Right lobe of liver (tissue), 6 donors: ENCODE data around the gene PIP5K1B. TPM values are rescaled to one million over a fixed set of nuclear protein-coding genes. Genes with fewer than 3 reads are reported as not detected.

Experiments used
- ATAC-seq, 4 donors: fragments of 200-7000 bp; cut with Tn5 transposase; one replicate each; pipeline ENCODE4 v1.9.1; 2020; ENCODE audit warnings: mild to moderate bottlenecking in 4 of 4, moderate library complexity in 4 of 4
- DNase-seq, 3 donors: peaks; one replicate each; pipeline ENCODE4 v3.0.0-alpha.2; 2020
- H3K27ac ChIP-seq, 3 donors: fragments of 200-600 bp; one replicate each; pipeline ENCODE4 v1.8.0; 2022
- H3K27me3 ChIP-seq, 2 donors: fragments of 200-600 bp; one replicate each; pipeline ENCODE4 v1.8.0; 2022
- H3K36me3 ChIP-seq, 4 donors: fragments of 200-600 bp; sonication (generic) in 1 of 4; one replicate each; pipeline versions ENCODE4 v1.5.1 to v1.8.0; 2017 to 2022; ENCODE audit warnings: control low read depth in 1 of 4
- H3K4me1 ChIP-seq, 4 donors: fragments of 200-600 bp; sonication (generic) in 1 of 4; one replicate each; pipeline versions ENCODE4 v1.5.1 to v1.8.0; 2017 to 2022; ENCODE audit warnings: control low read depth in 1 of 4
- H3K4me3 ChIP-seq, 3 donors: fragments of 200-600 bp; one replicate each; pipeline ENCODE4 v1.8.0; 2022
- H3K9me3 ChIP-seq, 4 donors: fragments of 200-600 bp; sonication (generic) in 1 of 4; one replicate each; pipeline versions ENCODE4 v1.5.1 to v1.8.0; 2017 to 2022; ENCODE audit warnings: control low read depth in 1 of 4
- CTCF ChIP-seq, 4 donors: fragments of 200-600 bp in 3 of 4; fragments of 450-650 bp in 1 of 4; IDR thresholded peaks; one replicate each; pipeline versions ENCODE4 v1.5.1 to v1.8.0; 2016 to 2022; ENCODE audit warnings: antibody characterized with exemption in 4 of 4, mild to moderate bottlenecking in 2 of 4
- POLR2A ChIP-seq: fragments of 450-650 bp; IDR thresholded peaks from one replicate; pipeline ENCODE4 v1.6.1; 2017; ENCODE audit warnings: antibody characterized with exemption, mild to moderate bottlenecking
- WGBS: methylation state at CpG from one replicate; pipeline ENCODE4 v1.1.6; 2018; ENCODE audit warnings: low coverage, low lambda C conversion rate; ENCODE audit not compliant: insufficient coverage; ENCODE audit errors: missing lambda C conversion rate; 5-methylcytosine and 5-hydroxymethylcytosine counted together
- intact Hi-C, 2 donors: fragments of 100-400 bp; cut with DNase I; formaldehyde crosslinking; loops; one replicate each; pipeline versions ENCODE4 v1.11.2 to v1.14.1; 2022
- small RNA-seq, 2 experiments: library from RNA; depleted of rRNA; stranded (forward); fragments of <200 nt; gene quantifications; one replicate each; pipeline ENCODE3, GENCODE V24; 2016
- total RNA-seq, 6 experiments: library from RNA; depleted of rRNA in 2 of 6; stranded (reverse); fragments of >200 nt in 2 of 6; fragmentation: NEBNext Ultra II Directional in 3 of 6; extraction: Animal tissue kit (Norgen Biotek cat#: 25700) in 3 of 6; gene quantifications; one replicate each; pipeline versions ENCODE4 v1.1.0 to v1.2.4, GENCODE V29; 2016 to 2023
- donor health status: DM: no; HTN: yes; CAD: no.
- donor health status: DM: no; HTN: no; CAD: no.
- donor health status: DM: no; HTN: no; CAD: no.
- donor health status: DM: no; HTN: yes; CAD: no.
- donor health status: DM: no; HTN: yes; CAD: no.

Gene PIP5K1B
- total RNA-seq, 6 experiments from 2014 or later: 0.27 to 0.71 TPM; not detected in 4

- DNase-seq (no peak), ATAC-seq (no peak)
- no peak overlapping the region for H3K4me3 ChIP-seq
- no peaks in the 10 kb centered on the region for H3K27me3 ChIP-seq
- peaks cover 0 to 21% (median under 1%) of the 10 kb centered on the region in 4 donors for H3K36me3 ChIP-seq
- TF ChIP-seq CTCF (IDR thresholded peaks at IDR 0.05) (no peak), POLR2A (no peak)
- H3K4me1 ChIP-seq: no peaks in the 10 kb centered on the region
- WGBS: 83% methylated on average over 3 of the region's 4 CpGs
- no peaks in the 10 kb centered on the region for H3K9me3 ChIP-seq
- H3K27ac ChIP-seq: no peak overlapping the region
- intact Hi-C loops: loop anchor here (10.0 kb wide), 3 partner anchors 68 to 148 kb away; no protein-coding TSS in a partner anchor
Observed at GRCh38 chr9:69056191-69056815, 351.3 kb downstream of the PIP5K1B start.

- no peak overlapping the region for H3K4me3 ChIP-seq
- peaks cover 0 to 21% (median 2%) of the 10 kb centered on the region in 4 donors for H3K36me3 ChIP-seq
- DNase-seq (no peak), ATAC-seq (no peak)
- no peaks in the 10 kb centered on the region for H3K9me3 ChIP-seq
- H3K27me3 ChIP-seq: no peaks in the 10 kb centered on the region
- H3K27ac ChIP-seq: no peak overlapping the region
- no CpG with 5 or more reads among the region's 2 CpGs for WGBS
- TF ChIP-seq POLR2A: no peak
- TF ChIP-seq CTCF (IDR thresholded peaks at IDR 0.05): no peak
- H3K4me1 ChIP-seq: no peaks in the 10 kb centered on the region
- intact Hi-C loops: loop anchor here (10.0 kb wide), 3 partner anchors 67 to 147 kb away; no protein-coding TSS in a partner anchor
Observed at GRCh38 chr9:69058101-69058500, 353.1 kb downstream of the PIP5K1B start.

Small RNA genes within 50 kb of the gene (small RNA-seq; reads per million reads assigned to genes)
- 0 reads per million in 2 experiments for gene RNU6-820P

Other genes with a start within 250 kb of the PIP5K1B start
- gene TMEM252, start 164.4 kb upstream of the PIP5K1B start, total RNA-seq: under 1 TPM in 3 of 6 experiments, not detected in 3; 0.22 to 0.50 (median 0.25) TPM